Tibial nerve (tissue), 4 donors: Measurements from ENCODE around the gene CYP1A1.
"Not testable (repeated sequence)": the region's sequence is repeated elsewhere in the genome, so short reads cannot be mapped to it uniquely, and the experiment has no call there.

Experiments
- EP300 ChIP-seq, 2 donors: sonication (generic); formaldehyde crosslinking; IDR thresholded peaks; one replicate each; pipeline ENCODE4 v1.6.1; 2017; ENCODE audit warnings: antibody characterized with exemption in 2 of 2, mild to moderate bottlenecking in 1 of 2
- POLR2A ChIP-seq, 2 donors: fragments of 450-650 bp; IDR thresholded peaks; one replicate each; pipeline ENCODE4 v1.6.1; 2017; ENCODE audit warnings: antibody characterized with exemption in 2 of 2, mild to moderate bottlenecking in 2 of 2, moderate library complexity in 2 of 2
- TF ChIP-seq, protein P1 (sequence below), 5 experiments: fragments of 200-600 bp in 3 of 5; fragments of 450-650 bp in 2 of 5; sonication (generic) in 3 of 5; IDR thresholded peaks; one replicate each; pipeline ENCODE4 v1.5.1; 2016 to 2019; ENCODE audit warnings: antibody characterized with exemption in 5 of 5, mild to moderate bottlenecking in 3 of 5, moderate library complexity in 2 of 5

DNA sequence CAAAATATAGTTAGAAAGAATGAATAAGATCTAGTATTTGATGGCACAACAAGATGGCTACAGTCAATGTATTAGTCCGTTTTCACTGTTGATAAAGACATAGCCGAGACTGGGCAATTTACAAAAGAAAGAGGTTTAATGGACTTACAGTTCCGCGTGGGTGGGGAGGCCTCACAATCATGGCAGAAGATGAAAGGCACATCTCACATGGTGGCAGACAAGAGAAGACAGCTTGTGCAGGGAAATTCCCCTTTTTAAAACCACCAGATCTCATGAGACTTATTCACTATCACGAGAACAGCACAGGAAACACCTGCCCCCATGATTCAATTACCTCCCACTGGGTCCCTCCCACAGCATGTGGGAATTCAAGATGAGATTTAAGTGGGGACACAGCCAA lies 12.9 kb upstream of the CYP1A1 start:
- TF ChIP-seq, protein P1, sequence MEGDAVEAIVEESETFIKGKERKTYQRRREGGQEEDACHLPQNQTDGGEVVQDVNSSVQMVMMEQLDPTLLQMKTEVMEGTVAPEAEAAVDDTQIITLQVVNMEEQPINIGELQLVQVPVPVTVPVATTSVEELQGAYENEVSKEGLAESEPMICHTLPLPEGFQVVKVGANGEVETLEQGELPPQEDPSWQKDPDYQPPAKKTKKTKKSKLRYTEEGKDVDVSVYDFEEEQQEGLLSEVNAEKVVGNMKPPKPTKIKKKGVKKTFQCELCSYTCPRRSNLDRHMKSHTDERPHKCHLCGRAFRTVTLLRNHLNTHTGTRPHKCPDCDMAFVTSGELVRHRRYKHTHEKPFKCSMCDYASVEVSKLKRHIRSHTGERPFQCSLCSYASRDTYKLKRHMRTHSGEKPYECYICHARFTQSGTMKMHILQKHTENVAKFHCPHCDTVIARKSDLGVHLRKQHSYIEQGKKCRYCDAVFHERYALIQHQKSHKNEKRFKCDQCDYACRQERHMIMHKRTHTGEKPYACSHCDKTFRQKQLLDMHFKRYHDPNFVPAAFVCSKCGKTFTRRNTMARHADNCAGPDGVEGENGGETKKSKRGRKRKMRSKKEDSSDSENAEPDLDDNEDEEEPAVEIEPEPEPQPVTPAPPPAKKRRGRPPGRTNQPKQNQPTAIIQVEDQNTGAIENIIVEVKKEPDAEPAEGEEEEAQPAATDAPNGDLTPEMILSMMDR (IDR thresholded peaks at IDR 0.05) = not testable (repeated sequence)
- not testable (repeated sequence) for TF ChIP-seq POLR2A, EP300 (IDR thresholded peaks at IDR 0.05)
